CD1c-positive myeloid dendritic cell (primary cell): ENCODE results near the gene RAB8A.

Experiments used
- DNase-seq: peaks from one replicate; pipeline ENCODE4 v3.0.0-alpha.2; 2016; ENCODE audit errors: extremely low spot score

The RAB8A gene

DNA sequence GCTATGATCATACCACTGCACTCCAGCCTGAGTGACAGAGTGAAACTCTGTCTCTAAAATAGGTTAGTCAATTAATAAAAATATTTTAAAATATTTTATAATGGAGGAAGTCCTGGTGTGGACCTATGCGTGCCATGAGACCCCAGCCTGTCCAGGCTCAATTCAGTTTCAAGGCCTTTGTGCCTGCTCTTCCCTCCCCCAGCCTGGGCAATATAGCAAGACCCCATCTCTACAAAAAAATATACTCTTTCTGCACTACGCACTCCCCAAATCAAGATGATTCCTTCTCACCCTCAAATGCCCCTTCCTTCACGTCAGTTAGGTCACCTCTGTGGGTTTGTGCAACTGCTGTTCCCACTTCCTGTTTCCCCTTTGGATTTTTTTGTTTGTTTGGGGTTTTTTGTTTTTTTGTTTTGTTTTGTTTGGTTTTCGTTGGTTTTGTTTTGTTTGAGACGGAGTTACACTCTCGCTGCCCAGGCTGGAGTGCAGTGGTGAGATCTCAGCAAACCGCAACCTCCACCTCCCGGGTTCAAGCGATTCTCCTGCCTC is 30.4 kb downstream of the RAB8A start:
- peak; percentile 84 for DNase-seq

- DNase-seq: peak; percentile 82
Measured at GRCh38 chr19:16143399-16144215, 31.9 kb downstream of the RAB8A start, which contains the start of gene HSH2D. Gene HSH2D (plus strand): TSS chr19:16143685. CDS start chr19:16148751, 5,066 bp downstream.

DNA sequence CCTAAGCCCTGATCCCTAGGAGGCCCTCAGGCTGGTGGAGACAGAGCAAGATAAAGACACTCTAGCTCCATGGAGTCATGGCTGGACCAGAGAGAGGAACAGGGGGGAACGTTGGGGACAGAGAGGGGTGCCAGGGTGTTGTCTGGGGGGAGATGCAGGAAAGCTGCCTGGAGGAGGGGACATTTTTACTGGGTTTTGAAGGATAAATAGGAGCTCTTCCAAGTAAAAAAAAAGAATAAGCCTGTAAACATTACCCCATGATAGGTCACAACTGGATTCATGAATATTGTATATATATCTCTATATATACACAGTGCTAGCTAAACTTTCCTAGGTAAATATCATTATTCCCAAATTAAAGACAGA is 32.5 kb downstream of the RAB8A start:
- DNase-seq: no peak

GRCh38 chr19:16146112-16146511 is 34.4 kb downstream of the RAB8A start:
- peak; percentile 20 for DNase-seq

DNA sequence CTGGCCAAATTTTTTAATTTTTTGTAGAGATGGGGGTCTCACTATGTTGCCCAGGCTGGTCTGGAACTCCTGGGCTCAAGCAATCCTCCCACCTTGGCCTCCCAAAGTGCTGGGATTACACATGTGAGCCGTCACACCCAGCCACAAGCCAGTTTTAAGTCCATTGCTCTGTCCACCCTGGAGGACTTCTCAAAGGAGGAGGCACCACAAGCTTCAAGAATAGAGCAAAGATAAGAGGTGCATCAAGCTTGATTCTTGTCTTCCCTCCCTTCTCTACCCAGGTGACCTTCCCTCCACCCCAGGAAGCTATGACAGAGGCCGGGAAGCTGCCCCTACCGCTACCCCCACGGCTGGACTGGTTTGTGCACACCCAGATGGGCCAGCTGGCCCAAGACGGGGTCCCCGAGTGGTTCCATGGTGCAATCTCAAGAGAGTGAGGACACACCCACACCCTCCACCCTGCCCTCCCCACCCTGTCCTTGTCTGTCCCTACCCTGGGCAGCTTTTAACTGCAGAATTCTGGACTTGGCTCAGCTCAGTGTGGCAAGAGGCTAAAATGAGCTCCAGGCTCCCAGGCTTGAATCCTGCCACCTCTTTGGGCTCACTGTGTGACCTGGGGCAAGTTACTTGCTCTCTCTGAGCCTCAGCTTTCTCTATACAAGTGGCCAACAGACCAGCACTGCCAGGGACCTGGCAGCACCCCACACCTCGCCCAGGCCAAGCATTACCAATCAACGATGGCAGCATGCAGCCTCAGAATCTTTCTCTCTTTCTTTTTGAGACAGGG is 36.9 kb downstream of the RAB8A start:
- no peak for DNase-seq

DNA sequence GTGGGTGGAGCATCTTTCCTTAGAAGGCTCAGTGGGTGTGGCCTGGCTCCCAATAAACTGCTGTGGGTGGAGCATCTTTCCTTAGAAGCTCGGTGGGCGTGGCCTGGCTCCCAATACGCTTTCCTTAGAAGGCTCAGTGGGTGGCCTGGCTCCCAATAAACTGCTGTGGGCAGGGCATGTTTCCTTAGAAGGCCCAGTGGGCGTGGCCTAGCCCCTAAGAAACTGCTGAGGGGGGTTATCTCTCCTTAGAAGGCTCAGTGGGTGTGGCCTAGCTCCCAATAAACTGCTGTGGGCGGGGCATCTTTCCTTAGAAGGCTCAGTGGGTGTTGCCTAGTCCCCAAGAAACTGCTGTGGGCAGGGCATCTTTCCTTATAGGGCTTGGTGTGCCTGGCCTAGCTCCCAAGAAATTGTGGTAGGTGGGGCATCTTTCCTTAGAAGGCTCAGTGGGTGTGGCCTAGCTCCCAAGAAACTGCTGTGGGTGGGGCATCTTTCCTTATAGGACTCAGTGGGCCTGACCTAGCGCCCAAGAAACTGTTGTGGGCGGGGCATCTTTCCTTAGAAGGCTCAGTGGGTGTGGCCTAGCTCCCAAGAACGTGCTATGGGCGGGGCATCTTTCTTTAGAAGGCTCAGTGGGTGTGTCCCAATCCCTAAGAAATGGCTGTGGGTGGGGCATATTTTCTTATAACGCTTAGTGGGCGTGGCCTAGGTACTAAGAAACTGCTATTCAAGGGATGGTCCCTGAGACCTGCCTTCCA is 42.1 kb downstream of the RAB8A start:
- DNase-seq: no peak

- DNase-seq: no peak
Measured at GRCh38 chr19:16154557-16154956, 42.9 kb downstream of the RAB8A start.

DNA sequence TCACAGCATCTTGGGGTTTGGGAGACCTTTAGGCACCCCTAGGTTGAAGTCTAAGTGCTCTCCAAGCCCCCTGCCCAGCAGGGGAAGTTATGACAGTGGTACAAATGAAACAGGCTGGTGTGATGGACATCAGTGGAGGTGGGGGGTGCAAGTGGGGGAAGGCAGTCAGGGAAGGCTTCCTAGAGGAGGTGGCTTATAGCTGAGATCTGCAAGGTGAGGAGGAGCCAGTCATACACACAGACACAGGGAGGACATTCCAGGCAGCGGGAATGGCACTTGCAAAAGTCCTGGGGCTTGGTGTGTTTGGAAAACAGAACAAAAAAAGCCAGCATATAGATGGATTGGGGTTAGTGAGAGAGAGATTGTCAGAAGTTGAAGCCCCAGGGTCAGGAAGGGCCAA is 43.4 kb downstream of the RAB8A start:
- DNase-seq: no peak

GRCh38 chr19:16156904-16157303 is 45.2 kb downstream of the RAB8A start:
- DNase-seq: no peak

DNA sequence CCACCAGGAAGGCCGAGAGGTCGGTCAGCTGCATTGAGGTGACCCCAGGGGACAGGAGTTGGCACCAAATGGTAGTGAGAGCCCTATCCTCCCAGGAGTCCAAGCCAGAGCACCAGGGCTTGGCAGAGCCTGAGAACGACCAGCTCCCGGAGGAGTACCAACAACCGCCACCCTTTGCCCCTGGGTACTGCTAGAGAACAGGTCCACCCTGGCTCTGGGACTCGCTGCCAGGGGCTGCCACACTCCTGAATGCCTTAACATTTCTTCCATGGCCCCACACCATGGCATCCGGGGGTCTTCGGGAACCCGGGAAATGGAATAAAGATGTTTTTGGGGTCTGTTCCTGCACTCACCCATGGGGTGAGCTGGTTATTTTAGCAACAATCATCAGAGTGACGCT is 45.9 kb downstream of the RAB8A start:
- DNase-seq: no peak

- no peak for DNase-seq
Measured at GRCh38 chr19:16159655-16160054, 48.0 kb downstream of the RAB8A start.

DNA sequence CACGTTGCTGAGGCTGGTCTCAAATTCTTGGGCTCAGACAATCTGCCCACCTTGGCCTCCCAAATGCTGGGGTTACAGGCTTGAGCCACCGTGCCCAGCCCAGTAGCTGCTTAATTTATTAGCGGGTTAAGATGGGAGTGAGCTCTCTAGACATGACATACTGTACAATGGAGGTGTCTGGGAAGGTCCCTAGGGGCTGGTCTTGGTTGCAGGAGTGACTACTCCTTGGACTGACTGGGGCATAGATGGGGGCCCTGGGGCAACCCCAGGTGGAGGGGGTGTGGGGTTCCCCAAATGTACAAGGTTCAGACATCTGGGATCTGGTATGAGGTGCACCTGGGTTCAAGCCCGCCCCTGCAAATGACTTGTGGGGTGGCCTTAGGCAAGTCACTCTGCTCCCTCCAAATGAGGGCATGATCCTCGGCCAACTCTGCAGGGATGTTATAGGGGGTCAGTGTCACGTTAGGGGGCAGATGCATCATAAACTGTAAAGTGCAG is 48.8 kb downstream of the RAB8A start:
- no peak for DNase-seq

- DNase-seq: no peak
Measured at GRCh38 chr19:16160943-16161560, 49.4 kb downstream of the RAB8A start.

- DNase-seq: no peak
Measured at GRCh38 chr19:16161840-16162239, 50.2 kb downstream of the RAB8A start.

- DNase-seq: no peak
Measured at GRCh38 chr19:16164222-16164890, 52.7 kb downstream of the RAB8A start.

- no peak for DNase-seq
Measured at GRCh38 chr19:16166417-16166816, 54.7 kb downstream of the RAB8A start.

- DNase-seq: no peak
Measured at GRCh38 chr19:16167055-16167454, 55.4 kb downstream of the RAB8A start.

- peak; percentile 68 for DNase-seq
Measured at GRCh38 chr19:16168465-16169081, 56.9 kb downstream of the RAB8A start.

GRCh38 chr19:16170134-16170533 is 58.4 kb downstream of the RAB8A start:
- no peak for DNase-seq

DNA sequence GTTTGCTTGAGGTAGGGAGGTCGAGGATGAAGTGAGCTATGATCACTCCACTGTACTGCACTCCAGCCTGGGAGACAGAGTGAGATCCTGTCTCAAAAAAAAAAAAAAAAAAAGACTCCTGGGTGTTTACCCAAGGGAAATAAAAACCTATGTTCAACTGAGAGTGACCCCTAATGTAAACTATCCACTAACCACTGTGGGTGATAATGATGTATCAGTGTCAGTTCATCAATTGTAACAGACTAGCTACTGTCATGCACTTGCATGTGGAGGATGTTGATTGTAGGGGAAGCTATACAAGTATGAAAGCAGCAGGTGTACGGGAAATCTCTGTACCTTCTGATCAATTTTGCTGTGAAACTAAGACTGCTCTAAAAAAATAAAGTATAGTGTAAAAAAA is 64.3 kb downstream of the RAB8A start:
- no peak for DNase-seq
